Endothelial cell of umbilical vein (primary cell): ENCODE results near the gene VWA5A. TPM values are rescaled to one million over a fixed set of nuclear protein-coding genes. Genes with fewer than 3 reads are reported as not detected.

Source experiments
- BruUV-seq: library from RNA; stranded (reverse); fragments of 400-500 nt; replicated peaks from 2 replicates; lab custom pipeline; 2021; lab: Mats Ljungman, UMichigan
- CTCF ChIA-PET: fragments of 300-600, 350-600 bp; sonication (Branson Sonifier 250); formaldehyde crosslinking; loops from one replicate; lab custom pipeline; 2021; ENCODE audit warnings: antibody characterized with exemption, inconsistent platforms; lab: Charles Lee
- POLR2A ChIA-PET: fragments of 300-600, 350-600 bp; sonication (Branson Sonifier 250); formaldehyde crosslinking; loops from one replicate; lab custom pipeline; 2021; ENCODE audit warnings: antibody characterized with exemption, inconsistent platforms; lab: Charles Lee
- DNase-seq: peaks from one replicate; pipeline ENCODE4 v3.0.0-alpha.2; 2011; ENCODE audit warnings: low read depth, low spot score
- FAIRE-seq: peaks from 2 replicates; lab custom pipeline; 2011; peaks lifted over from hg19 to GRCh38; lab: Jason Lieb, UNC
- H2AFZ ChIP-seq: 2 replicates; pipeline ENCODE4 v1.6.0; 2012; ENCODE audit warnings: low read depth, low read length, control low read depth, inconsistent platforms
- H3K27ac ChIP-seq: 2 replicates; pipeline ENCODE4 v1.5.1; 2011; ENCODE audit warnings: low read depth, mild to moderate bottlenecking, control low read depth, low read length, moderate library complexity; ENCODE audit not compliant: insufficient read depth
- H3K27me3 ChIP-seq, 2 experiments: 2 replicates each; pipeline versions ENCODE4 v1.6.0 to v1.6.1; 2011; ENCODE audit warnings: low read length in 2 of 2, mixed read lengths in 1 of 2; ENCODE audit not compliant: control insufficient read depth in 2 of 2, insufficient read depth in 2 of 2
- H3K36me3 ChIP-seq, 2 experiments: 2 replicates in 1 of 2; 3 replicates in 1 of 2; pipeline ENCODE4 v1.5.1; 2011; ENCODE audit warnings: low read length in 2 of 2, mild to moderate bottlenecking in 1 of 2, moderate library complexity in 1 of 2; ENCODE audit not compliant: control insufficient read depth in 2 of 2, insufficient read depth in 2 of 2; ENCODE audit errors: extremely low read depth in 1 of 2
- H3K4me1 ChIP-seq: 3 replicates; pipeline ENCODE4 v1.5.1; 2011; ENCODE audit warnings: mild to moderate bottlenecking, low read length; ENCODE audit not compliant: control insufficient read depth, insufficient read depth; ENCODE audit errors: extremely low read depth
- H3K4me2 ChIP-seq: 2 replicates; pipeline ENCODE4 v1.6.1; 2011; ENCODE audit warnings: low read length, control low read depth, mixed read lengths; ENCODE audit not compliant: insufficient read depth
- H3K4me3 ChIP-seq, 3 experiments: fragments of 200-600 bp in 1 of 3; sonication (generic), shearing (Covaris generic) in 1 of 3; replicated peaks in 1 of 3; 2 replicates each; pipeline ENCODE4 v1.5.1; 2011 to 2016; ENCODE audit warnings: control low read depth in 3 of 3, low read length in 3 of 3, mild to moderate bottlenecking in 2 of 3, inconsistent platforms in 1 of 3, low read depth in 1 of 3, moderate library complexity in 1 of 3; ENCODE audit not compliant: insufficient read depth in 1 of 3
- H3K79me2 ChIP-seq: 2 replicates; pipeline ENCODE4 v1.6.0; 2012; ENCODE audit warnings: low read length, inconsistent platforms; ENCODE audit not compliant: control insufficient read depth, insufficient read depth
- H3K9ac ChIP-seq: replicated peaks from 2 replicates; pipeline ENCODE3; 2011; ENCODE audit warnings: low read length, control low read depth; ENCODE audit not compliant: insufficient read depth; ENCODE audit errors: extremely low read depth
- H3K9me1 ChIP-seq: replicated peaks from 3 replicates; pipeline ENCODE4 v1.6.0; 2011; ENCODE audit warnings: mild to moderate bottlenecking, low read length; ENCODE audit not compliant: control insufficient read depth, insufficient read depth; ENCODE audit errors: extremely low read depth
- H3K9me3 ChIP-seq: replicated peaks from 2 replicates; pipeline ENCODE4 v1.5.1; 2012; ENCODE audit warnings: low read length, inconsistent platforms; ENCODE audit not compliant: control insufficient read depth, insufficient read depth
- H4K20me1 ChIP-seq: replicated peaks from 2 replicates; pipeline ENCODE3; 2011; ENCODE audit warnings: mild to moderate bottlenecking, low read length; ENCODE audit not compliant: control insufficient read depth, insufficient read depth; ENCODE audit errors: extremely low read depth
- CTCF ChIP-seq, 2 donors: IDR thresholded peaks; 1 replicate in 1 of 2; 2 replicates in 1 of 2; pipeline ENCODE4 v1.5.1; 2011; ENCODE audit warnings: low read length in 2 of 2, mild to moderate bottlenecking in 2 of 2, moderate library complexity in 2 of 2, control low read depth in 1 of 2, inconsistent platforms in 1 of 2, low read depth in 1 of 2; ENCODE audit not compliant: insufficient read depth in 1 of 2; ENCODE audit errors: extremely low read depth in 1 of 2
- EZH2 ChIP-seq: IDR thresholded peaks from 2 replicates; pipeline ENCODE4 v1.6.1; 2012; ENCODE audit warnings: borderline replicate concordance, low read depth, mild to moderate bottlenecking, moderate library complexity, low read length, inconsistent platforms; ENCODE audit not compliant: severe bottlenecking
- FOS ChIP-seq: IDR thresholded peaks from 2 replicates; pipeline ENCODE4 v1.6.1; 2011; ENCODE audit warnings: mild to moderate bottlenecking, low read length, moderate library complexity, borderline replicate concordance; ENCODE audit not compliant: insufficient read depth
- GATA2 ChIP-seq: IDR thresholded peaks from 2 replicates; pipeline ENCODE4 v1.7.0; 2011; ENCODE audit warnings: low read depth, mild to moderate bottlenecking, moderate library complexity, mixed read lengths, low read length; ENCODE audit not compliant: insufficient read length, insufficient read depth
- JUN ChIP-seq: IDR thresholded peaks from 2 replicates; pipeline ENCODE4 v1.6.1; 2011; ENCODE audit warnings: borderline replicate concordance, low read depth; ENCODE audit not compliant: insufficient read length, insufficient read depth
- MYC ChIP-seq: IDR thresholded peaks from one replicate; pipeline ENCODE4 v1.6.1; 2011; ENCODE audit warnings: mild to moderate bottlenecking, low read depth, low read length
- POLR2A ChIP-seq: IDR thresholded peaks from 2 replicates; pipeline ENCODE4 v1.6.1; 2012; ENCODE audit warnings: low read depth, mild to moderate bottlenecking, control low read depth, low read length
- POLR2AphosphoS5 ChIP-seq: IDR thresholded peaks from 2 replicates; pipeline ENCODE4 v1.6.1; 2012; ENCODE audit warnings: low read depth, mild to moderate bottlenecking, control low read depth, low read length, moderate library complexity; ENCODE audit not compliant: insufficient read depth
- dilution Hi-C: fragments of 300-500 bp; cut with MboI; formaldehyde crosslinking; loops from one replicate; pipeline ENCODE4 v1.15.0; 2019; ENCODE audit warnings: low sequenced_read_pairs; ENCODE audit not compliant: extremely low pct_ligation_motif_present
- intact Hi-C: fragments of 100-400 bp; cut with micrococcal nuclease; formaldehyde crosslinking; loops from one replicate; pipeline ENCODE4 v1.10.0; 2022
- polyA plus RNA-seq, 4 experiments: library from polyadenylated mRNA; depleted of rRNA in 3 of 4; stranded (reverse) in 3 of 4; unstranded in 1 of 4; fragments of >200 nt; gene quantifications; 2 replicates each; pipeline versions ENCODE4 v1.2.1 to v1.2.3, GENCODE V29; 2011 to 2012; ENCODE audit warnings: missing spikeins in 1 of 4
- total RNA-seq: library from RNA; stranded (reverse); gene quantifications from 2 replicates; pipeline ENCODE4 v1.2.3, GENCODE V29; 2021
- TF ChIP-seq, protein P1 (sequence below): IDR thresholded peaks from 2 replicates; pipeline ENCODE4 v1.6.1; 2011; ENCODE audit not compliant: insufficient read depth, insufficient read length

VWA5A gene
- total and polyA plus RNA-seq, 2 donors (not counting 3 experiments of a cell fraction or from before 2014, with no cell fraction given) = 9.1 to 14.3 TPM

DNA sequence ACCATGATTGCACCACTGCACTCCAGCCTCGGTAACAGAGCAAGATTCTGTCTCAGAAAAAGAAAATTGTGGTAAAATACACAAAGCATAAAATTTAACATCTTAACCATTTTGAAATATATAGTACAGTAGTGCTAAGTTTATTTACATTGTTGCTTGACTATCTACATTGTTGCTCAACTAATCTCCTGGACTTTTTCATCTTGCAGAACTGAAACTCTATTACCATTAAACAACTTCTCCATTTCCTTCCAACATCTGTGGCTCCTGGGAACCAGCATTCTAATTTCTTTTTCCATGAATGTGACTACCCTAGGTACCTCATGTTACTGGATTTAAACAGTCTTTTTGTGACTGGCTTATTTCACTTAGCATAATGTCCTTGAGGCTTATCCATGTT, 13.5 kb upstream of the VWA5A start:
- intact Hi-C loops = no loop called here
- Histone ChIP-seq H3K36me3 (no peaks in the 10 kb centered on the region), H3K27ac (no peak overlapping the region), H3K4me2 (no peak overlapping the region), H3K9ac (no peak overlapping the region), H3K9me3 (no peaks in the 10 kb centered on the region), H3K4me3 (no peak overlapping the region), H3K27me3 (peaks cover 3 to 8% of the 10 kb centered on the region in 2 experiments), H4K20me1 (no peaks in the 10 kb centered on the region), H3K9me1 (no peaks in the 10 kb centered on the region), H3K4me1 (no peaks in the 10 kb centered on the region), H3K79me2 (no peaks in the 10 kb centered on the region), H2AFZ (no peak overlapping the region)
- ChIA-PET POLR2A (no interaction called here), CTCF (interaction anchor here (0.9 to 1.2 kb wide), 2 partner anchors 25 to 32 kb away, joined by 3 read pairs; no protein-coding TSS in a partner anchor)
- BruUV-seq = no TSS peak
- FAIRE-seq (no peak), DNase-seq (no peak)
- dilution Hi-C loops = no loop called here
- no peak for TF ChIP-seq POLR2AphosphoS5
- no peak for TF ChIP-seq POLR2A
- no peak for TF ChIP-seq FOS
- TF ChIP-seq GATA2 = no peak
- TF ChIP-seq JUN = no peak
- TF ChIP-seq, protein P1, sequence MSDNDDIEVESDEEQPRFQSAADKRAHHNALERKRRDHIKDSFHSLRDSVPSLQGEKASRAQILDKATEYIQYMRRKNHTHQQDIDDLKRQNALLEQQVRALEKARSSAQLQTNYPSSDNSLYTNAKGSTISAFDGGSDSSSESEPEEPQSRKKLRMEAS = no peak
- TF ChIP-seq CTCF (IDR thresholded peaks at IDR 0.05; ENCODE audit: extremely low read depth in 1 of 2, insufficient read depth in 1 of 2, low read depth in 1 of 2, low read length in 2 of 2) = no peak
- TF ChIP-seq EZH2 = no peak
- no peak for TF ChIP-seq MYC
